GM04503 (cell line): ENCODE results near the gene ARSI.

ENCODE experiments used
- DNase-seq: peaks from one replicate; pipeline ENCODE4 v3.0.0-alpha.2; 2012; ENCODE audit warnings: low read depth

Gene ARSI

DNA sequence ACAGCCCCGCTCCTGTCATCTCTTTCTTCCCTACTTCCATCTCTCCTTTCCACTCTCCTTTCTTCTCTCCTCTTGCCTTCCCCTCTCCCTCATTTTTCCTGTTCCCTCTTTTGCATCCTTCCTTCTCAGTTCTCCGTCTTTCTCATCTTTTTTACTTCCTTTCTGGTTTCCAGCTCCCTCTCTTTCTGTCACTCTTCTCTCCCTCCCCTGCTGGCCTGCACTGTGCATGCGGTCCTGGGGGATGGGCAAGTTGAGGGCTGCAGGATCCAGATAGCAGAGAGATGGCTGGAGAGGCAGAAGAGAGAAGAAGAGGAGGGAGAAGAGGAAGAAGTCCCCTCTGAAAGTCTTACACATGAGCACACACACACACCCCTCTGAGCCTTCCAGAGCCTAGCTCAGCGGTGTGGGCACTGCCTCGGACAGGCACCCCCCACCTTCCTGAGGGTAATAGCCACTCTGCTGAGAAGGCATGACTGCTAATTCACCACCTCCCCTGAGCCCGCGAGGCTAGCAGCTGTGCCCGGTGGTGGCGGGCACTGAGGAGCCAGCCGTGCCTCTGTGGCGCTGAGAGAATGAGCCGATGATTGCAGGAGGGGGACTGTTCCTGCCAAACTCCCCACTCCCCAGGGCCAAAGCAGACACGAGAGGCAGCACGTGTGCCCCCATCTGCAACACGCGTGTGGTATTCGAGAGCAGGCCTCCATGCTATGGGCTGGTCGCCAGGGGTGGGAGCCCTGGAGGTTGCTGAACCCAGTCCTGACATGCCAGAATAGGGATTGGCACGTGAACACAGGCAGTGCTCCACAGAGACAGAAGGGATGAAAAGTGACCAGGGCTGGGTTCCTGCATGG lies 9.4 kb downstream of the ARSI start:
- no peak for DNase-seq

DNA sequence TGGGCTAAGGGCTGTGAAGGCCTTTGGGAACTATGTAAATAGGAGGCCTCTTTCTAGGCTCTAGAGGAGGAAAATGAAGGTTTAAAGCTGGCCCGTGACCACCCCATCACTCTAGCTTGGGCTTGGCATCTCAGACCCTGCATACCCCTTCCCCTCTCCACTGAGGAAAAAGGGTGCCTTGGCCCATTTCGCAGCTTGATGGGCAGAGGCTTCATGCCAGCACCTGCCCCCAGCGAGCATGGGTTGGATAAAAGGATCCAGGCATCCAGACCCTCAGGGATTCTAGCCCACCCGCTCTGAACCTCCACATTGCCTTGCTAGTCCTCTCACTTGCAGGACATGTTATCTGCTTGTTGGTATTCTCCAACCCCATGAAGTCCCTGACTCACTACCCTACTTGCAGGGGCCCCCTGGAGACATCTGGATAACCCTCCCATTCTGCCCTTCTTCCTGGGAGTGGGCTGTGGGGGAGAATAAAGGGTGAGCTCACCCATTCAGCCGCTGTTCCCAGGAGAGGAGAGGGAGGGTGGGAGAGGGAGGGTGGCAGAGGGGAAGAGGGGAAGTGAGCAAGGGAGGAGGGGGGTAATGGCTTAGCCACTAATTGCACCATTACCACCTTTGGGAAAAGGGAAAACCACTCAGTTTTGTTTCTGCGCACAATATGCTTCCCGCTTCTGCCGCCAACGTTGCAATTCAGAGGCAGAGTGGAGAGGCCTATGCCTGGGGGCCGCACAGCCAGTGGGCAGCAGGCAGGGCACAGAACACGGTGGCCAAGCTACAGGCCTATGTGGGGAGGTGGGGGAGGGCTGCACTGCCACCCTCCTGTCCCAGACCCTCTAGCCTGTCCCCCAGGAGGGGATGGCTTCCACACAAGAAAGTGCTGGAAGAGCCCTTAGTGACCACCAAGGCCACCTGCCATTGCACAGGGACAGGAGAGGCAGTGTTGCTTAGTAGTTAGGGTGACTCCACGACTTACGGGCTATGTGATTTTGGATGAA lies 11.0 kb downstream of the ARSI start:
- DNase-seq = no peak

DNA sequence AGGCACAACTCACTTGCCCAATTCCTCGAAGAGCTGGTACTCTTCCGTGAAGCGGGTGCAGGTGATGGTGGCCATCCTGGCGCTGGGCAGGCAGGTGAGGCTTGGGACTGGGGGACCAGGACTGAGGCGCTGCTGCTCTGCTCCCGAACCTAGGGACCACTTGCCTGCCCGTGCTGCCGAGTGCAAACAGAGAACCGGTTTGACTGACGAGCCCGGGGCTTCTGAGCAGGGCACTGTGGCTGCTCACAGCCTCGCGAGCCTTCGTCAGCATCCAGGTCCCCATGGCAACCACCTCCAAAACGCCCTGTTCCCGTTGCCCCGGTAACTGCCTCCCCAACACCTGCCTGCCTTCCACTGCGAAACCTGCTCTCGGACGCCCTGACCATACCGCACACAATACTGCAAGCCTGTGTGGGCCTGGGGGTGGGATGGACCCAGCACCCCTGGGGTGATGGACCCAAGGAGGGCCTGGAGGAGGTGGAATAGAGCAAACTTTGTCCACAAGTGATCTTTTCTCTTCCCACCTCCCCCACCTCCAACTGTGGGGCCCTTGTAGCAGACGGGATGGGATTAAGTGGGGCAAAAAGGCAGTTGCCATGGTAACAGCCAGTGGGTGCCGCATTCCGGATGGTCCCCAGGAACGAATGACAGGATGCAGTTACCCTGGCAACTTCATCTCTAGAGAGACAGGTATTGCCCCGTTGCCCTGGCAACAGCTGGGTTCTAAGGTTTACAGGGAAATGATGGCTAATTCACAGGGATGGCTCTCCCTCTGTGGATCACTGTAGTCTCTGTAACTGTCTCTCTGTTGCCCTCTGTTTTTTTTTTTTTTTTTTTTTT lies 12.9 kb downstream of the ARSI start, which contains the start of gene CAMK2A:
Gene CAMK2A, minus strand, starts transcription at position 223 of the 840 bp plus-strand sequence. Its CDS starts 148 bp downstream, at position 75.
- DNase-seq = no peak

DNA sequence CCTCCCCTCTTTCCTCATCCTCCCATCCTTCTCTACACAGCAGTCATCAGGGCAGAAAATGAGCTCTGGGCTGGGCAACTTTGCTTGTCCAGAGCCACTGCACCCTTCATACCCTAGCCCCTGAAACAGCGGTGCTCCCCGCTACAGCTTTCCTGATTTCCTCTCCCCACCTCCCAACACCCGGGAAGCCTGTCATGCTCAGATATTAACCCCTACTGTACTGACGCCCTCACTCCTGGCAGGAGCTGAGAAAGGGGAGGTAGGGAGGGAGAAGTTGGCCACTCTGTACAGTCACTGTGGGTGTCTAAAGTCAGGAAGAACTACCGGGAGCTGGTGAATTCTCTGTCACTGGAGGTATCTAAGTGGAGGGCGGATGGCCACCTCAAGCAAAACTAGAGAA lies 13.9 kb downstream of the ARSI start:
- DNase-seq = no peak

DNA sequence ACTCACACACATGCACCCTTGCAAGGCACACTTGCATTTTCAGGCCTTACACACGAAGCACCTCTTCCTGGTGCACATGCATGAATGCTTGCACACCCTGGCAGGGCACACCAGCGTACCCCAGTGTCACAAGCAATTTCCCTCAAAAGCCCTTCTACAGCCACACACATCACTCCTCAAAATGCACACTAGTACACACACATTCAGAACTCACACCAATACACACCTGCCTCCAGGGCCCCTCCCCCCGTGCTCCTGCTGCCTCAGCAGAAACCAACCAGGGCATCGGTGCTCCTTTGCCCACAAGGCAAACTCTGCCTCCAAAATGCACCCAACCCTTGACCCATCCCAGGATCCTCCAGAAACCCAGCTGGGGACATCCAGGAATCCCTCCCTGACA lies 14.3 kb downstream of the ARSI start:
- DNase-seq = no peak

DNA sequence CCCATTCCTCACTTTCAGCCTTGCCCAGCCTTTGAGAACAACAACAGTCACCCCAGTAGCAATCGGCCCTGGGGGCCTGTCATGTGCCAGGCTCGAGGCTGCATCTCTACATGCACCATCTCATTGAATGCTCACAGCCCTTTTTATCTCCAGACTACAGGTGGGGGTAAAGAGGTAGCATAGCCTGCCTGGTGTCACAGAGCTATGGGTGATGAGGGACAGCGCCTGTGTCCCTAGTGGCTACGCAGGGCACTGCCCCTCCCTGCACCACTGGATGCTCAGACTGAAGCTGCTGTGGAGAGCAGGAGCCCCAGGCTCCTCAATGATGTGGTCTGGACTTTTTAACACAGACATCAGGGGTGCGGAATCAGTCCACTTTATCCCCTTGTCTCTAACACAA lies 15.9 kb downstream of the ARSI start:
- DNase-seq = no peak

DNA sequence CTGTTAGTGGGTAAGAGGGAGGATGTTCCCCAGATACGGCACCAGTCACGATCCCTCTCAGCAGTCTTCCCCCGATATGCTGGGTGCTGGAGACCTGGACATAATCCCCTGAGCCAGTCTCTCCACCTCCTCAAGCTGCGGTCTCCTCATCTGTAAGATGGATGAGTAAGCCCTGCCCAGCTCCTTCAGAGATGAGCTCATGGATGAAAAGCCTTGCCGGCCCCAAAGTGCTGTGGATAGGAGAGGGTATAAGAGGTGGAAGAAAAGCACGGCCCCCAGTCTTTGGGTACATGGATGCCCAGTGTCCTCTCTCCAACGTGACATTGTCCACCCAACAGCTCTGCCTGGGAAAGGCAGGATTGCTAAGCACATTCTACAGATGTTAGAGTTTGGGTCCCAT lies 17.6 kb downstream of the ARSI start:
- no peak for DNase-seq

DNA sequence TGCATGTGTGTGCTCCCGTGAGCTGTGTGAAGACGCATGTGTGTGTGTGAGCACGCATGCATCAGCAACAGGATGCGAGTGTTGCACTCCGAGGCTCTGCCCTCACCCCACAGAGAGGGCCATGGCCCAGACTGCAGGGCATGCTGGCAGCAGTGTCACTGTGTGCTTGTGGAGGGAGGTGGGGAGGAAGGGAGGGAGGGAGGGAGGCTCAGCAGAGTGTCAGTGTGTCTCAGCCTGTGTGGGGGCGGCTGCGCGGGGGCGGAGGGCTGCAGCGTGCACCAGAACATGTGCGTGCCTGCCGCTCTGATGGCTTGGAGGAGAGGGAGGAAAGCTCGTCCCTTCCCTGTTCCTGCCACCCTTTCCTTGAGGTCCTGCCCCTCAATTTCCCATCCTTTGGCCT lies 18.4 kb downstream of the ARSI start:
- no peak for DNase-seq

DNA sequence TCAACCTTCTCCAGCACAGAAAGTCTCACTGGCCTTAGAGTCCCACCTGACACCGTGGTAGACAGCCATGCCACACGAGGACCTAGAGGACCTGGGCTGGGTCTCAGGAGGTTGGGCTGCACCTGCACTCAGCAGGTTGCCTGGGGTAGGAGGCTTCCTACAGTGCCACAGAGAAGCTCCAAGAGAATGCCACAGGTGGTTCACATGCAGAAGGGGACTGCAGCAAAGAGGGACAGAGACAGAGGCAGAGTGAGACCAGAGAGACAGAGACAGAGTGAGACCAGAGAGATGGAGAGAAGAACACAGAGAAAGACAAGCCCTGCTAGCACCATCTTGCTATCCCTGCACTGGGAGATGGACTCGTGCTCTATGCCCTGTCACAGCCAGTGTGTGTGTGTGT lies 18.8 kb downstream of the ARSI start:
- DNase-seq = no peak

DNA sequence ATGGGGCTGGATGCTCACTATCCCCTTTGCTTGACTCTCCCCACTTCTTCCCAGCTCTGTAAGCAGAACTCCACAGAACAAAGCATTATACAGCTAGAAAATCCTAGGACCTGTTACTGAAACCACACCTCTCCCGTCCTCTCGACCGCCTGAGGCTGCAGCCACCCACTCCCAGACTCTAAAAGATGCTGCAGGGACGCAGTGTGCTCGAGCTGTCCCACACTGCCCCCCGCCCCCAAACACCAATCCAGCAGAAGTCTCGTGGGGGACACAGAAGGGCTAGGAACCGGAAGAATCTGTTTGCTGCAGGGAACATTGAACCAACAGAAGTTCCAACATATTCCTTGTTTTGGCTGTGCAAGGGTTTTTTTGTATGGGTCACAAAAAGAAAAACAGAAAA lies 20.7 kb downstream of the ARSI start:
- no peak for DNase-seq

DNA sequence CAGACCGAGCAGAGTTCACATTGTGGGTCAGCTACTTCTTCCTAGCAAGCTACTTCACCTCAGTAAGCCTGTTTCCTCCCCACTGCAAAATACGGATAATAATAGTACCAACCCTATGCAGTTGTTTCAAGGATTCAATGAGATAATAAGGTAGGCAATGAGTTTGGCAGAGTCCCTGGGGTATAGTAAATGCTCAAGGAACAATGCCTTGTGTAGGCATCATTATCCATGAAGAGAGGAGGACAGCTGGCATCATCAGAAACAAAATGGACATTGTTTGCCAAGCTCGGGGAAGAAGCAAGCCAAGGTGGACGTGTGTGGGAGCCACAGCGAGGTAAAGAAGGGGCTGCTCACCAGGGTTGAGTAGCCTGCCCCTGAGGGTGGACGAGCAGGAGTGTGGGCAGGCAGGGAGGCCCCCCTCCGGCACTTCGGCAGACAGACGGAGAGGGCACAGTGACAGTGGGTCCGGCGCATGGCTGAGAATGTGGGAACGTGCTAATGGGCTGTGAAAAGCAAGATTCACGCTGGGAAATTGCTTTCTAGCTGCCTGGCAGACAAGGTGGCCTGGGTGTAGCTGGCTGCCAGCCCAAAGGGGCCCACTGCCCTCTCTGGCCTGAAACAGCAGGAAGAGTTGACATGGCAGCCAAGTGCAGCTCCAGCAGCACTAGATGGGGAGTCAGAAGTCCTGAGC lies 23.2 kb downstream of the ARSI start:
- DNase-seq = no peak

DNA sequence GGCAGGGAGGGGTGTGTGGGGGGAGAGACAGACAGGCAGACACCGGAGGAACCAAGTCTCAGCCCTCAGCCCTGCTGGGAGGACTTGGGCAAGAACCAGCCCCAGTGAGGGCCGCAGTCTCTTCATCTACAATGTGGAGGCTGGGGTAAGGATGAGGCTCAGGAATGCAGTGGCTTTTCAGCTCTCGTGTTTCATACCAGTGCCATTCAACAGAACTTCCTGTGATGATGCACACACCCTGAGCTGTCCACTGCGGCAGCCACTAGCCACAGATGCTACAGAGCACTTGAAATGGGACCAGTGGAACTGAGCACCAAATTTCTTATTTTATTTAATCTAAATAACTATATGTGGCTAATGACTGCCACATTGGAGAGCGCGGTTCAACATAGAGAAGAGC lies 23.8 kb downstream of the ARSI start:
- DNase-seq = peak; percentile 76

DNA sequence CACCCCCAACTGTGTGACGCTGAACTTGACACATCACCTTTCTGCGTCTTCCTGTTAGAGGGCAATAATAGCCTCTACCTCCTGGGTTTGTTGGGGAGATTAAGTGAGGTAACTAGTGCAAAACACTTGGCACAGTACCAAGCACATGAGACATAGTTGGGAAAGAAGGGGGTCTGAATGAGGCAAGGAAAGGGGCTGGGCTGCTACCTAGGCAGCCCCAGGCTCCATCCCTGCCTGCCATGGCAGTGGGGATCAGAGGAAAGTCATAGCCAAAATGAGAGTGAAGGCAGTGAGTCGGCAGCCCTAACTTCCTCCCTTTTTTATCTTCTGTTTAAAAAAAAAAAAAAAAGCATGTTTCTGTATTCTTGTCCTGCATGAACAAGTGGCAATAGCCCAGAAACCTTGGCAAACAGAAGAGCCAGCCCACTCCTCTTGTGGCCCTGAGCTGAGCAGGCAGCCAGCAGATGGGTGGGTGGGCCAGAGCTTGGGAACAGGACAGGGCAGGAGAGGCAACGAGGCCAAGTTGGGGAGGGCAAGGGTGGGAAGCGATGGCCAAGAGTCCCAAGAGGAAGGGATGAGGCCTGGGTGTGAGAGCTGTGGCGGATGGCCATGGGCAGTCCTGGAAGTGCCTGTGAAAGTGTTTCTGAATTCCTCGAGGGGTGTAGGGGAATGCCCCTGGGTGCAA lies 24.5 kb downstream of the ARSI start:
- no peak for DNase-seq

DNA sequence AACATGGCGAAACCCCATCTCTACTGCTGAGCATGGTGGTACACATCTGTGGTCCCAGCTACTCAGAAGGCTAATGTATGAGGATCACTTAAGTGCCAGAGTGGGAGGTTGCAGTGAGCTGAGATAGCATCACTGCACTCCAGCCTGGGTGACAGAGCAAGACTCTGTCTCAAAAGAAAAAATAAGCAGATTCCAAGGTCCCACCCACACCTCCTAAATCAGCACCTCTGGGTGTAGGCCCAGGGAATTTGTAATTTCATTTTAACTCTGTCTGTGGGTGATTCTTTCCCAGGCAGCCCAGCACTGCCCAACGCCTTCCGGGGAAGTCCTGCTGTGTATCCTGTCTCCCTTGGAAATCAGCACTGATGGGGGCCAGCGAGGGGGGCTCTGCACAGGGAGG lies 25.7 kb downstream of the ARSI start:
- DNase-seq = no peak

DNA sequence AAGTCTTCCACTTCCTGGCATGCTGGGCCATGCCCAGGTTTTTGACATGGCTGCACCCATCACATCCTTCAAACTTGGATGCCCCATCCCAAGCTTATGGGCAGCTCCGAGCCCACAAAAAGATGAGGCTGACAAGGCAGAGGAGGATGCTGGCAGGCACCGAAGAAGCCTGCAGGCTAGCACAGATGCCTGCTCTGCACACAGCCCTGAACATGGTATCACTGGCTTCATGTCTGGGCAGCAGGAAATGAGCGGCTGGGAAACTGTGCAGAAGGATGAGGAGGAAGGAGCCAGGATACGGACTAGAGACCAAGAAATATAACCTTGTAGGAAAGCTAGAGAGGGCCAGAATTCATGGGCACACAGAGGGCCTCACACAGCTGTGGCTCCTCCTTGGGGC lies 27.9 kb downstream of the ARSI start:
- DNase-seq = no peak

DNA sequence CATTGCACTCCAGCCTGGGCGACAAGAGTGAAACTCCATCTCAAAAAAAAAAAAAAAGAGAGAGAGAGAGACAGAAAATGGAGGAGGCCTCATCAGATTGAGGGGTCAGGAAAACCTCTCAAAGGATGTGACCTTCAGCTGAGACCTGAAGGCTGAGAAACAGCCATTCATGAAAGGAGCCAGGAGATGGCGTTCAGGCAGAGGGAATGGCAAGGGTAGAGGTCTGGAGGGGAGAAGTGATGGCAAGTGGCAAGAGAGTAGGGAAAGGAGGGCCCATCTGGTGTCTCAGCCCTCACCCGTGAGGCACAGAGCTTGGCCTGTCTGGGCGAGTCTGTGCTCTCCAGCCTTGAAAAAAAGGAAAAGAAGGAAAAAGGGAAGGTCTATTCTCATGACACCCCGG lies 30.2 kb downstream of the ARSI start:
- DNase-seq = no peak

DNA sequence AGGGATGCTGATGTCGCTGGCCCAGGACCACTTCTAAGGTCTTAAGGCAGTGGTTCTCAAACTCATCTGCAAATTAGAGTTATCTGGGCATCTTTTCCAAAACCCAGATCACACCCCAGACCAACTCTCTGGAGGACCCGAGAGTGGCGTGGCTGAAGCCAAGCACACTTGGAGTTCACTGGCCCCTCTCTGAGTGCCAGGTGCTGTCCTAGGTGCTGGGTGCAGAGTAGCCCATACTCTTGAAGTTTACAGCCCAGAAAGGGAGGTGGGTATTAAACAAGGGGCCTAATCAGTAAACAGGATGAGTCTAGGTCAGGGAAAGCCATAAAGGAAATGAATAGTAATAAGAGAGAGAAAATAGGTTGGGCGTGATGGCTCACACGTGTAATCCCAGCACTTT lies 30.8 kb downstream of the ARSI start:
- no peak for DNase-seq

DNA sequence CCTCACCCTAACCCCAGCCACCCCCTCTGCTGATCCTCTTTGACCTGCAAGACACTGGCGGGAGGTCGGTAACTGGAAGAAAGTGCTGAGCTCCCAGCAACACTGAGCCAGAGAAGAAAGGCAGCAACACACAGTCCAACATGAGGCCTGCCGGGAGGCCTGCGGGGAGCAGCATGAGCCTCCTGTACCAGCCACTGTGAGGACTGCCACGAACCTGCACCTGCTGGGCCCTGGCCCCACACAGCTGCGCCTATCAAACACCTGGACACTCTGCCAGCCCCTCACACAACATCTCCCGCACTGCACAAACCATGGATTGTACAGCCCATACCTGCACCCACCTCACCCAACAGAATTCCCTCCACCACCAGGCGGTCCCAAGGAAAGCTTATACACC lies 31.4 kb downstream of the ARSI start:
- DNase-seq = no peak

DNA sequence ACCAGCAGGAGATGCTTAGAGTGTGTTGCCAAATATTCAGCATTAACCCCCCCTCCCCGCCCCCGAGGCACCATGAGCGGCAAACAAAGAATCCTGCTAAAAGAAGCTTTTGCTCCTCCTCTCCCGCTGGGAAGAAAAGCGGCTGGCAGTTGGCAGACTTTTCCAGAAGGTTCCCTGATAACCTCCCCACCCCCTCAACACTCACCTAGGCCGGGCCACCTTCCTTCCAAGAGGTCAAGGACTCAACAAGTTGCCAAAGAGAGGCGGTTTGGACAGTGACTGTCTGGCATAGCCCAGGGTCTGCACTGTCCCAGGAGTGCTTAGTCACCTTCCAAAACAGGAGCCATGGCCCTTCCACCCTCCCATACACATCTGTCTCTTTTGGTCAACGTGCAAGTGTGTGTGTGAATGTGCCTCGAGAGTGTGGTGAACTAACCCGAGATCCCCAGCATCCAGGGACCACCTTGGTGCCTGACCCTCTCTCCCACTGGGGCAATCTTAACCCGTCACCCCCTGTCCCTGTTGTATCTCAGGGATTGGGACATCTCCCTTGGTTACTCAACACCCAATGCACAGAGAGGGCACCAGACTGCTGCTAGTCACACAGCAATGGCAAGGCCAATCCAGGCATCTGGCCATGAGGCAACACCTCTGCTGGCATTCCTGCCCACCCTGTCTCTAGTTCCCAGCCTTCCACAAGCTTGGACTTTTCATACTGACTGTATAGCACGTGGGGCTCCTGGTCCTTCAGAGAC lies 32.0 kb downstream of the ARSI start:
- DNase-seq = no peak

DNA sequence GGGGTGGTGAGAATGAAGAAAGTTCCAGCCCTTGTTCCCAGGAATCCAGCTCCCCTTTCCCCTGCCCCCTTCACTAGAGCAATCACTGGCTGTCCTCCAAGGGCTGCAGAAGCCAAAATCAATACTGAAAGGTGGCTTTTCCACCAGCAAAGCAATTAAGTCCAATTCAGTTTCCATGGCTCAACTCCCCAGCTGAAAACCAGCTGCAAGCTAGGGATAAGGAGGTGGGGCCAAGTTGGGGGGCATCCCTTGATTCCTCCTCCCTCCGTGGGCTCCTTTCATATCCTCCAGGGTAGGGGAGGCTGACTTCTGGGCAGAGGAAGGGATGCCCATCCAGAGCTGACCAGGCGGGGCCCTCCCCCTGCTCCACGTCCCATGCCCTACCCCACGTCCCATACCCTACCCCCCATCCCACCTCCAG lies 35.8 kb downstream of the ARSI start:
- no peak for DNase-seq
